Ishikawa (cell line): ENCODE measurements around the gene NOS1.

Experiments
- CEBPB ChIP-seq: IDR thresholded peaks from 2 replicates; pipeline ENCODE4 v1.6.1; 2012
- CREB1 ChIP-seq: IDR thresholded peaks from 2 replicates; pipeline ENCODE4 v1.6.1; 2012; ENCODE audit warnings: low read depth
- EGR1 ChIP-seq: IDR thresholded peaks from 2 replicates; pipeline ENCODE4 v1.6.1; 2012
- EP300 ChIP-seq: IDR thresholded peaks from 2 replicates; pipeline ENCODE4 v1.6.1; 2012; ENCODE audit warnings: borderline replicate concordance
- FOXM1 ChIP-seq: IDR thresholded peaks from 2 replicates; pipeline ENCODE4 v1.6.1; 2012; ENCODE audit warnings: low read depth, borderline replicate concordance
- NFIC ChIP-seq: IDR thresholded peaks from 2 replicates; pipeline ENCODE4 v1.6.1; 2012
- RAD21 ChIP-seq: IDR thresholded peaks from 2 replicates; pipeline ENCODE4 v1.6.1; 2012; ENCODE audit warnings: low read depth
- TAF1 ChIP-seq: IDR thresholded peaks from 2 replicates; pipeline ENCODE4 v1.6.1; 2012; ENCODE audit warnings: low read depth, mild to moderate bottlenecking
- TCF12 ChIP-seq: IDR thresholded peaks from 2 replicates; pipeline ENCODE4 v1.6.1; 2012; ENCODE audit warnings: low read depth
- TEAD4 ChIP-seq: IDR thresholded peaks from 2 replicates; pipeline ENCODE4 v1.6.1; 2012
- YY1 ChIP-seq: IDR thresholded peaks from 2 replicates; pipeline ENCODE4 v1.6.1; 2012; ENCODE audit warnings: low read depth
- ZBTB7A ChIP-seq: IDR thresholded peaks from 2 replicates; pipeline ENCODE4 v1.6.1; 2012; ENCODE audit warnings: low read depth
- TF ChIP-seq, protein P1 (sequence below): IDR thresholded peaks from 2 replicates; pipeline ENCODE4 v1.6.1; 2012; ENCODE audit warnings: low read depth, mild to moderate bottlenecking
- TF ChIP-seq, protein P2 (sequence below): IDR thresholded peaks from 2 replicates; pipeline ENCODE4 v1.6.1; 2012
- TF ChIP-seq, protein P3 (sequence below): IDR thresholded peaks from 2 replicates; pipeline ENCODE4 v1.6.1; 2012

The NOS1 gene

DNA sequence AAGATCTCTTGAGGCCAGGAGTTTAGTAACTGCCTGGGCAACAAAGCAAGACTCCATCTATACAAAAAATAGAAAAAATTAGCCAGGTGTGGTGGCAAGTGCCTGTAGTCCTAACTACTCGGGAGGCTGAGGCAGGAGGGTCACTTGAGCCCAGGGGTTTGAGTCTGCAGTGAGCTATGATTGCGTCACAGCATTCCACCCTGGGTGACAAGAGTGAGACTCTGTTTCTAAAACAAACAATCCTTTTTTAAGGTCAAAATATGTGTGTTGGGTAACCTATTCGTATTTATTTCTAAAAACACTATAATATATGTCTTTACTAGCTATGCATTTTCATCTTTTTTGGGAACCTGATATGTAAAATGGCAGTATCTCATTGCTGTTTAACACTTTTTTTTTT lies 178.6 kb downstream of the NOS1 start:
- TF ChIP-seq ZBTB7A, result no peak
- no peak for TF ChIP-seq RAD21
- TF ChIP-seq YY1, result no peak
- TF ChIP-seq, protein P1, sequence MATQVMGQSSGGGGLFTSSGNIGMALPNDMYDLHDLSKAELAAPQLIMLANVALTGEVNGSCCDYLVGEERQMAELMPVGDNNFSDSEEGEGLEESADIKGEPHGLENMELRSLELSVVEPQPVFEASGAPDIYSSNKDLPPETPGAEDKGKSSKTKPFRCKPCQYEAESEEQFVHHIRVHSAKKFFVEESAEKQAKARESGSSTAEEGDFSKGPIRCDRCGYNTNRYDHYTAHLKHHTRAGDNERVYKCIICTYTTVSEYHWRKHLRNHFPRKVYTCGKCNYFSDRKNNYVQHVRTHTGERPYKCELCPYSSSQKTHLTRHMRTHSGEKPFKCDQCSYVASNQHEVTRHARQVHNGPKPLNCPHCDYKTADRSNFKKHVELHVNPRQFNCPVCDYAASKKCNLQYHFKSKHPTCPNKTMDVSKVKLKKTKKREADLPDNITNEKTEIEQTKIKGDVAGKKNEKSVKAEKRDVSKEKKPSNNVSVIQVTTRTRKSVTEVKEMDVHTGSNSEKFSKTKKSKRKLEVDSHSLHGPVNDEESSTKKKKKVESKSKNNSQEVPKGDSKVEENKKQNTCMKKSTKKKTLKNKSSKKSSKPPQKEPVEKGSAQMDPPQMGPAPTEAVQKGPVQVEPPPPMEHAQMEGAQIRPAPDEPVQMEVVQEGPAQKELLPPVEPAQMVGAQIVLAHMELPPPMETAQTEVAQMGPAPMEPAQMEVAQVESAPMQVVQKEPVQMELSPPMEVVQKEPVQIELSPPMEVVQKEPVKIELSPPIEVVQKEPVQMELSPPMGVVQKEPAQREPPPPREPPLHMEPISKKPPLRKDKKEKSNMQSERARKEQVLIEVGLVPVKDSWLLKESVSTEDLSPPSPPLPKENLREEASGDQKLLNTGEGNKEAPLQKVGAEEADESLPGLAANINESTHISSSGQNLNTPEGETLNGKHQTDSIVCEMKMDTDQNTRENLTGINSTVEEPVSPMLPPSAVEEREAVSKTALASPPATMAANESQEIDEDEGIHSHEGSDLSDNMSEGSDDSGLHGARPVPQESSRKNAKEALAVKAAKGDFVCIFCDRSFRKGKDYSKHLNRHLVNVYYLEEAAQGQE, result no peak
- no peak for TF ChIP-seq FOXM1
- no peak for TF ChIP-seq TAF1

DNA sequence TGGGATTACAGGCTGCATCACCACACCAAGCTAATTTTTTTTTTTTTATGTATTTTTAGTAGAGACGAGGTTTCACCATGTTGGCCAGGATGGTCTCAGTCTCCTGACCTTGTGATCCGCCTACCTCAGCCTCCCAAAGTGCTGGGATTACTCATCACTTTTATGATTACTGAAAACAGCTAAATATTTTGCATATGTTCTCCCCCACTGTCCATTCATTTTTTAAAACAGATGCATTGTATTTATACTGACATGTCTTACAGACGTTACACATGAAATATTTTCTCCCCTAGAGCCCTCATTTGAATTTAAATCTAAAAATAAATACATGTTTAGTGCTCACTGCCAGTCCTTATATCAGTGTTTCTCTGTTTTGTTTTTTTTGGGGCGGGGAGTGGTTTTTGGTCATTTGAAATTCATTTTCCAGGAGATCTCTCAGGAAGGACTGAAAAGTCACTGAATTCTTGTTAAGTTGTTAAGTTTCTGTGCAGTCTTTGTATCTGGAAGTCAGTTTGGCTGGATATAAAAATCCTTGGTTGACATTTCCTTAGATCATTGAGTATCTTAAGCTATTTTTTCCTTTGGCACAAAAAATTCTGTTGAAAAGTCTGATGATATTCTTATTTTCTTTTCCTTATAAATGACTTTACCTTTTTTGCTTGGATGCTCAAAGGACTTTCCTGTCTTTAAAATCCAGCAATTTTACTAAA lies 180.5 kb downstream of the NOS1 start:
- TF ChIP-seq ZBTB7A, result no peak
- TF ChIP-seq RAD21, result no peak
- TF ChIP-seq TEAD4, result no peak
- TF ChIP-seq FOXM1, result no peak
- TF ChIP-seq TAF1, result no peak
- TF ChIP-seq NFIC, result no peak
- TF ChIP-seq, protein P2, sequence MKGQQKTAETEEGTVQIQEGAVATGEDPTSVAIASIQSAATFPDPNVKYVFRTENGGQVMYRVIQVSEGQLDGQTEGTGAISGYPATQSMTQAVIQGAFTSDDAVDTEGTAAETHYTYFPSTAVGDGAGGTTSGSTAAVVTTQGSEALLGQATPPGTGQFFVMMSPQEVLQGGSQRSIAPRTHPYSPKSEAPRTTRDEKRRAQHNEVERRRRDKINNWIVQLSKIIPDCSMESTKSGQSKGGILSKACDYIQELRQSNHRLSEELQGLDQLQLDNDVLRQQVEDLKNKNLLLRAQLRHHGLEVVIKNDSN, result no peak
- no peak for TF ChIP-seq TCF12
- no peak for TF ChIP-seq YY1
- TF ChIP-seq CEBPB, result no peak
- no peak for TF ChIP-seq EP300
- TF ChIP-seq, protein P3, sequence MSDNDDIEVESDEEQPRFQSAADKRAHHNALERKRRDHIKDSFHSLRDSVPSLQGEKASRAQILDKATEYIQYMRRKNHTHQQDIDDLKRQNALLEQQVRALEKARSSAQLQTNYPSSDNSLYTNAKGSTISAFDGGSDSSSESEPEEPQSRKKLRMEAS, result no peak
- TF ChIP-seq, protein P1, result no peak
- TF ChIP-seq EGR1, result no peak
- no peak for TF ChIP-seq CREB1

DNA sequence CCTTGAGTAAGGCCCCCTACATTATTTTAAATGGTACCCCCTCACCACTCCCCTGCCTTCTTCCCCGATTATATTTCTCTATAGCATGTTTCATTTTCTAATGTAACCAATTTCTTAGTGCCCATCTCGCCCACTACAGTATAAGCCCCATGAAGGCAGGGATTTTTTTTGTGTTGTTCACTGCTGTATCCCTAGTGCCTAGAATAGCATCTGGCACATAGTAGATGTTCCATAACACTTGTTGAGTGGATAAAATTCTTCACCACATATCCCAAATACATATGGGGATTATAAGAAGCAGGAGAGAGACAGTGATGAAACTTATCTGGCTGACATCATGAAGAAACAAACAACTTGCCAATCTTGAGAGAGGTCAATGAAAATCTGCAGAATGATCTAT lies 182.7 kb downstream of the NOS1 start:
- no peak for TF ChIP-seq YY1
- no peak for TF ChIP-seq RAD21
- no peak for TF ChIP-seq TAF1
- TF ChIP-seq TEAD4, result no peak
- no peak for TF ChIP-seq TCF12
- no peak for TF ChIP-seq EGR1
- no peak for TF ChIP-seq CEBPB
- TF ChIP-seq, protein P1, result no peak
- TF ChIP-seq NFIC, result no peak
- no peak for TF ChIP-seq EP300
- no peak for TF ChIP-seq FOXM1
- TF ChIP-seq, protein P2, result no peak
- no peak for TF ChIP-seq ZBTB7A

DNA sequence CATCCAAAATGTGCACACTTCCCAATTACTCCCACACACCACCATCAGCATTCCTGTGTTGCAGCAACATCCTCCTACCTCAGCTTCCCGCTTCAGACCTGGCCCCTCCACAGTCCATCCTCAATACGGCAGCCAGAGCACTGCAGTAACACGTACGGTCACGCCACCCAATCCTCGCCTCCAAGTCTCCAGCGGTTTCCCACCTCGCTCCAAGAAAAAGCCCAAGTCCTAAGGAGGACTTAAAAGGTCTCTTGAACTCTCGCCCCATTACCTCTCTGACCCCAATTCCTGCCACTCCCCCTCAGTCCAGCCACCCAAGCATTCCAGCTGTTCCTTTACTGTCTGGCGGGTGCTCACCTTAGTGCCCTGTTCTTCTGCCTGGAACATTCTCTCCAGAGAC lies 183.1 kb downstream of the NOS1 start:
- TF ChIP-seq, protein P3, result no peak
- no peak for TF ChIP-seq TEAD4
- no peak for TF ChIP-seq CEBPB
- TF ChIP-seq, protein P1, result no peak
- no peak for TF ChIP-seq FOXM1
- no peak for TF ChIP-seq RAD21
- TF ChIP-seq ZBTB7A, result no peak
- no peak for TF ChIP-seq CREB1
- no peak for TF ChIP-seq EP300
- no peak for TF ChIP-seq TAF1
- no peak for TF ChIP-seq YY1
- TF ChIP-seq, protein P2, result no peak
- no peak for TF ChIP-seq NFIC
- TF ChIP-seq EGR1, result no peak
- no peak for TF ChIP-seq TCF12
